GM18873 (cell line): Measurements from ENCODE around the gene ITSN2.
"Not testable (repeated sequence)": the region's sequence is repeated elsewhere in the genome, so short reads cannot be mapped to it uniquely, and the experiment has no call there.

Experiments
- ATAC-seq: cut with Tn5 transposase; IDR thresholded peaks from one replicate; pipeline ENCODE4 v1.9.1; 2021; ENCODE audit warnings: mild to moderate bottlenecking, moderate library complexity, moderate number of reproducible peaks; ENCODE audit not compliant: unreplicated experiment, low FRiP score

ITSN2 gene

DNA sequence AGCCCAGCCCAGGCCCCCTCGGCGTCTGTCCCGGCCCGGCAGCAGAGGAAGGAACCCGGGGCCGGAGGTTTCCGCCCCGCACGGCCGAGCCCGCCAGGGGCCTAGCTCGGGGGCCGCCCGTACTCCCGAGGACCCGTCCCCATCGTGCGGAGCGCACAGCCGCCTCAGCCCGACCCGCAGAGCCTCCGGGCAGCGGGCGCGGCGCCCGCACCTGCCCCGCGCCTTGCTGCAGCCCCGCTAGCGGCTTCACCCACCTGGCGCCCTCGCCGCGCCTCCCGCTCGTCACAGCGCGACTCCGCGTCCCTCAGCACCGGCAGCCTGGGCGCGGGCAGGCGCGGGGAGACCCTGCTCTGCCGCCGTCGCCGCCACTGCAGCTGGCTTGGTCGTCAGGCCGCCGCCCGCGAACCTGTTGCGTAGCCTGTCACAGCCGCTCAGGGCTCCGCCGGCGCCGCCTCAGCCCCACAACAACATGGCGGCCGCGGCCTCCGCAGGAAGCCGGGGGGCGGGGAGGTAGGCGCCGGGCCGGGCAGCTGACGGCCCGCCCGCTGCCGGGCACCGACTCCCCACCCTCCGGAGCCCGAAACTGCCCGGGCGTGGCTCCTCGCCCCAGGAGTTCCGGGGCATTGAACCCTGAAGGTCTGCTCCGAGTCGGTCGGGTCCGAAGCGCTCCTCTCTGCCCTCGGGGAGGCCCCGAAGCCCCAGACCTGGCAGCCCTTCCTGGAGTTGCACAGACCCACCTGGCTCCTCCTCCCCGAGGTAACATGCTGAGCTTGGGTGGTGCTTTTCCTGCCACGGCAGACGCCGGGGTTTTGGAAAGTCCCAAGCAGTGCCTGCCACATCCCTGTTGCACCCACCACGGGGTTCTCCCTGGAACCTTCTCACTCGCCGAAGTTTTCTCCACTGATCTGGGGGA lies at the start of gene ITSN2:
ITSN2 (minus strand) TSS at position 487 of the 913 bp plus-strand sequence. CDS start 32,454 bp downstream, outside the sequence.
- peak; percentile 65 for ATAC-seq

DNA sequence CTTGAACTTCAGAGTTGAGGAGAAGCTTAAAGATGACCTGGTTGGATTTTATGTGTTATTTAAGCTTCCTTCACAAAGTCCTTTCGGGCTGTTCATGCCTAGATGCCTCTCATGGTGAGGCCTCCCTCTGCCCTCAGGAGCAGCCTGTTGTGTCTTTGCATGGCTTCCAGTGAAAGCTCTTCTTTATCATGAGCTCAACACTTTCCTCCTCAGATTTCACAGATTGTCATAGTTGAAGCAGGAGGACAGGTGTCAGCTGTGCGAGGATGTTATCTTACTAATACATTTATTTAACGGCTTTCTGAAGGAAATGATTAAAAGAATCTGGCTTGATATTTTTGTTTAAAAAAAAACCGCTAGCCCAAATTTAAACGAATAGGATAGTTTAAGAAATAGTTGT lies 48.8 kb upstream of the ITSN2 start:
- ATAC-seq, result no peak

DNA sequence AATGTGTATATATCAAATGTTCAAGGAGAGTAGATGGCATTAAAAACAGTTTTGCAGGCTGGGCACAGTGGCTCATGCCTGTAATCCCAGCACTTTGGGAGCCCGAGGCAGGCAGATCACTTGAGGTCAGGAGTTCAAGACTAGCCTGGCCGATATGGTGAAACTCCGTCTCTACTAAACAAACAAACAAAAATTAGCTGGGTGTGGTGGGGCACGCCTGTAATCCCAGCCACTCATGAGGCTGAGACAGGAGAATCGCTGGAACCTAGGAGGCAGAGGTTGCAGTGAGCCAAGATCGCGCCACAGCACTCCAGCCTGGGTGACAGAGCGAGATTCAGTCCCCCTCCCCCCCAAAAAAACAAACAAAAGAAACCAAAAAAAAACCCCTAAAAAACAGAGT lies 48.4 kb upstream of the ITSN2 start:
- not testable (repeated sequence) for ATAC-seq

DNA sequence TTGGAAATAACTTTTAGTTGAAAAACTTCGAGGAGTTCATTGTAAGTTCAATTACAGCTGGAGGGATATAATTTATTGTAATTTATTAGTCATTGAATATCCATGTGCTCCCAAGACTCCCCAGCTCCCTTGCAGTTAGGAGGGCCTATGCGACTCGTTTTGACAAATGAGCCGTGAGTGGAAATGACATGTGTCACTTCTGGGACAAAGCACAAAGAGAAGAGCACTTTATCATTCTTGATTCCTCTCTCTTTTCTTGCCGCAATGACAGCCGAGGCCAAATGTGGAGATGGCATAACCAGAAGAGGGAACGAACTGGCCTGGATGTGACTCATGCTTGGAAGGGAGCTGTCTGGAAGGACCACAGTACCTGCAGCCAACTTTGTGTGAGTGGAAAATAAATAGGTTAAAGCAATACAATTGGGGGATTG lies 44.2 kb upstream of the ITSN2 start:
- no peak for ATAC-seq

DNA sequence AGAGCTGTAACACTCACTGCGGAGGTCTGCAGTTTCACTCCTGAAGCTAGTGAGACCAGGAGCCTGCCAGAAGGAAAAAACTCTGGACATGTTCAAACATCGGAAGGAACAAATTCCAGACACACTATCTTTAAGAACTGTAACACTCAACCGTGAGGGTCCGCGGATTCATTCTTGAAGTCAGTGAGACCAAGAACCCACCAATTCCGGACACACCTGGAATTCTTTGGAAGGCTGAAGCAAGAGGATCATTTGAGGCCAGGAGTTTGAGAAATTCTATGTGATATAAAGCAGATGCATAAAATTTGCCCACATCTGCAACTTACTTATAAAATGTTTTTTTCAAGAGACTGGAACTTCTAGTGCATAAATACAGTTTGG lies 43.5 kb upstream of the ITSN2 start:
- ATAC-seq, result no peak

DNA sequence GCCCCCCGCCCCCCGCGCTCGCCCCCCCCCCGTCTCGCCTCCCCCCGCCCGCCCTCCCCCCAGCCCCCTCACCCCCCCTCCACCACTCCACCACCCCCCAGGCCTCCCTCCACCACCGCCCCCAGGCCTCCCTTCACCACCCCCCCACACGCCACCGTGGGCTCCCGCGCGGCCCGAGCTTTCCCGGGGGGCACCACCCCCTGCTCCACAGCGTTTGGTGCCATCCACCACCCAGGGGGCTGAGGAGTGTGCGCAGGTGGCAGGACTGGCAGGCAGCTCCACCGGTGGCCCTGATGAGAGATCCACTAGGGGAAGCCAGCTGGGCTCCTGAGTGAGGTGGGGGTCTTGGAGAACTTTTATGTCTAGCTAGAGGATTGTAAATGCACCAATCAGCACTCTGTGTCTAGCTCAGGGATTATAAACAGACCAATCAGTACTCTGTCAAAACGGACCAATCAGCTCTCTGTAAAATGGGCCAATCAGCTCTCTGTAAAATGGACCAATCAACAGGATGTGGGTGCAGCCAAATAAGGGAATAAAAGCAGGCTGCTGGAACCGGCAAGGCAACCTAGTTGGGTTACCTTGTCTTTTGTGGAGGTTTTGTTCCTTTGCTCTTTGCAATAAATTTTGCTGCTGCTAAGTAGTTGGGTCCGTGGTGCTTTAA lies 43.0 kb upstream of the ITSN2 start:
- ATAC-seq, result no peak

DNA sequence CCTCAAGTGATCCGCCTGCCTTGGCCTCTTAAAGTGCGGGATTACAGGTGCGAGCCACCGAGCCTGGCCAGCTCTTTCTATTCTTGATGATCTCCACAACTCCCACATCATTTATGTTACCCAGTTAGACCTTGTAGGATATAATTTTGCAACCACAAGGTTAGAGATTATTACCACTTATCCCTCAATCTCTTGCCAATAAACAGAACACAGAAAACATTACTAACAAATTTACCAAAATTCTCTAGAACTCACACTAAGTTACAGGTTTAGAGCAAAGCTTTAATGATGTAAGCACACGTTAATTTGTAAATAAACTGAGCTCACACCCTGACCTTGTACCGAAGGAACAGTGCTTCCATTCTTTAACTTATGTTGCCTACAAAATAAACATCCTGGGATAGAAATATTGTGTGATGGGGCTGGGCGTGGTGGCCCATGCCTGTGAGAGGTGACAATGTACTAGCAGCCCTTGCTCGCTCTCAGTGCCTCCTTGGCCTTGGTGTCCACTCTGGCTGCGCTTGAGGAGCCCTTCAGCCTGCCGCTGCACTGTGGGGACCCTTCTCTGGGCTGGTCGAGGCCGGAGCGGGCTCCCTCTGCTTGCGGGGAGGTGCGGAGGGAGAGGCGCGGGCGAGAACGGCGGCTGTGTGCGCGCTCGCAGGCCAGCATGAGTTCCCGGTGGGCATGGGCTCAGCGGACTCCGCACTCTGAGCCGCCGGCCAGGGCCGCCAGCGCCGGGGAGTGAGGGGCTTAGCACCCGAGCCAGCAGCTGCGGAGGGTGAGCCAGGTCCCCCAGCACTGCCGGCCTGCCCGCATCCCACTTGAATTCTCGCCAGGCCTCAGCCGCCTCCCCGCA lies 42.1 kb upstream of the ITSN2 start:
- no peak for ATAC-seq

DNA sequence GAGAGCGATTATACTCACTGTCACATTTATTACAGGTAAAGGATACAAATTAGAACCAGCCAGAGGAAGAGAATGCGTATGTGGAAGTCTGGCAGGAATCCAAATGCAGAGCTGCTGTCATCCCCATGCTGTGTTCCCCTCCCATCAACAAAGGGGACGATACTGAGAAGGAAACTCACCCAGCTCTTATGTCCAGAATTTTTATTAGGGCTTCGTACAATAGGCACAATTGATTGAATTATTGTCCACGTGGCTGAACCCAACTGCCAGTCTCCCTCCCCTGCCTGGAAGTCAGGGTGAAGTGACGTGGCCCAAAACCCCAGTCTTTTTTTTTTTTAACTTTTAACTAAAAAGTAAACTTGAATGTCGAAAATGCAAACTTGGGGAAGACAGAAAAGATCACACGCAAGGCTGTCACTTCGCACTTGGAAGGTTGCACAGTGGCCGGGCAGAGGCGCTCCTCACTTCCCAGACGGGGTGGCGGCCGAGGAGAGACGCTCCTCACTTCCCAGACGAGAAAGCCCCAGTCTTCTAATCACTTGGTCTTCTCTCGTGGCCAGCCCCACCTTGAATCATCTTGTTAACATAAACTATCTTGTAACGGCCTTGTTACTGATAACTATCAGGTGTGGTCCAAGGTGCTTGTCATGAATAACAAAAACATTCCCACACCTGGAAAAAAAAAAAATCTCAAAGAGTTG lies 40.0 kb upstream of the ITSN2 start:
- ATAC-seq, result no peak

DNA sequence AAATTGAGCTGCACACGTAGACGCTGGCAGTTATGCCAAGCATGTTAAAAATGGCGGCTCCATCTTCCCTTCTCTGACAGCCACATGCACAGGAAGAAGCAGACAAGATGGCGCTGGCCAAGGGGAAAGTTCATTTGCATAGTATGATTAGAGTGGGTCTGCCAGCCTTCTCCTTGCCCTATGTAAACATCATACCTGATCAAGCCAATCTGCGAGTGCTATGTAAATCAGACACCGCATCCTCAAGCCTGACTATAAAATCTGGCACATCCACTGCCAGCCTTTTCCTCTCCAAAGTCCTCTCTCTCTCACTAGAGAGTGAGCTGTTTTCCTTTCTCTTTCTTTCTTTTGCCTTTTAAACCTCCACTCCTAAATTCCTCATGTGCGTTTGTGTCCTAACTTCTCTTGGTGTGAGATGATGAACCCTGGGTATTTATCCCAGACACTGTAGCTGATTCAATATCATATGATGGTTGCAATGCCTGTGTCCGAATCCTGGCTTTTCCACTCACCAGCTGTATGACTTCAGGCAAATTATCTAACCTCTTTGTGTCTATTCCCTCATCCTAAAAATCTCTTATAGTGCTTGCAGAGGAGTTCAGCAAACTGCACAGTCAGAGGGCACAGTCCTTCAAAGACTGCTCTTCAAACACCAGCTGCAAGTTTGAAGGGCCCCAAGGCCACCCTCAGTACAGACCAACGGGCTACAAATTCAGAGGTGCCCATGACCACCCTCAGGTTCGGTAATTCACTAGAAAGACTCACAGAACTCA lies 39.3 kb upstream of the ITSN2 start:
- no peak for ATAC-seq

DNA sequence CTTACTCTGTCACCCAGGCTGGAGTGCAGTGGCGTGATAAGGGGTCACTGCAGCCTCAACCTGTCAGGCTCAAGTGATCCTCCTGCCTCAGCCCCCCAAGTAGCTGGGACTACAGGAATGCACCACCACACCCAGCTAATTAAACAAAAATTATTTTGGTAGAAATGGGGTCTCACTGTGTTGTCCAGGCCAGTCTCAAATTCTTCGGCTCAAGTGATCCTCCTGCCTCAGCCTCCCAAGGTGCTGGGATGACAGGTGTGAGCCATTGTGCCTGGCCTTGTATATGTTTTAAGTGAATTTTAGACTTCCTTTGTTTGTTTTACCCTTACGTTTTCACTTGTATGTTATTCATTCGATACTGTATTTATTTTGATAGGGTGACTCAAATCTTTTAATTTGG lies 34.7 kb upstream of the ITSN2 start:
- no peak for ATAC-seq

DNA sequence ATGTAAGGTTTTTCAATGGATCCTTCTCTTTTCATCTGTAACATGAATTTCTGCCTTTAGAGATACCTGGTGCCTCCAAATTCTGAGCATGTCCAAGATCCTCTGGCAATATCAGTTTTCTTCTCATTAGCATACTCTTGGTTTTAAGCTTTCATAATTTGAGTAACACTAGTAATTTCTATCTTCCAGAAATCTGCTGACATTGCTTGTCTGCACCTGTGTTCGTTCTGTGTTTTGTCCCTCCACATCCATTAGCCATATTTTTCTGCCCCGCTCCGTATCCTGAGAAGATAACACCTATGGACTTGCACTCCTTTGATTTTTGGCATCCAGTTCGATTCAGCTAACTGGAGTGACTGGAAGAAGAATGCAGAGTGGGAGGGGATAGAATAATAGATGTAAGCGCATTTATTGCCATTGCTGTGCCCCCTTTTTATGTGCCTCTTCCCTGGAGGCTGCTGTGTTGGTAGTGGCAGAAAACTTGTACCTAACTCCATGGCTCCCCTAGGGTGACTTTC lies 32.3 kb upstream of the ITSN2 start:
- ATAC-seq, result no peak

DNA sequence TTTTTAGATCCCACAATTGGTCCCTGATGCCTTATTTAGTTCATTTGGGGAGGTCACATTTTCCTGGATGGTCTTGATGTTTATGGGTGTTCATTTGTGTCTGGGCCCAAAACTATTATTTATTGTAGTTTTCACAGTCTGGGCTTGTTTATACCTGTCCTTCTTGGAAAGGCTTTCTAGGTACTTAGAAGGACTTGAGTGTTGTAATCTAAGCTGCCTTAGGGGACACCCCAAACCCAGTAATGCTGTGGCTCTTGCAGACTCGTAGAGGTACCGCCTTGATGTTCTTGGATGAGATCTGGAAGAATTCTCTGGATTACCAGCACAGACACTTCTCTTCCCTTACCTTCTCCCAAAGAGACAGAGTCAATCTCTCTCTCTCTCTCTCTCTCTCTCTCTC lies 25.0 kb upstream of the ITSN2 start:
- no peak for ATAC-seq

DNA sequence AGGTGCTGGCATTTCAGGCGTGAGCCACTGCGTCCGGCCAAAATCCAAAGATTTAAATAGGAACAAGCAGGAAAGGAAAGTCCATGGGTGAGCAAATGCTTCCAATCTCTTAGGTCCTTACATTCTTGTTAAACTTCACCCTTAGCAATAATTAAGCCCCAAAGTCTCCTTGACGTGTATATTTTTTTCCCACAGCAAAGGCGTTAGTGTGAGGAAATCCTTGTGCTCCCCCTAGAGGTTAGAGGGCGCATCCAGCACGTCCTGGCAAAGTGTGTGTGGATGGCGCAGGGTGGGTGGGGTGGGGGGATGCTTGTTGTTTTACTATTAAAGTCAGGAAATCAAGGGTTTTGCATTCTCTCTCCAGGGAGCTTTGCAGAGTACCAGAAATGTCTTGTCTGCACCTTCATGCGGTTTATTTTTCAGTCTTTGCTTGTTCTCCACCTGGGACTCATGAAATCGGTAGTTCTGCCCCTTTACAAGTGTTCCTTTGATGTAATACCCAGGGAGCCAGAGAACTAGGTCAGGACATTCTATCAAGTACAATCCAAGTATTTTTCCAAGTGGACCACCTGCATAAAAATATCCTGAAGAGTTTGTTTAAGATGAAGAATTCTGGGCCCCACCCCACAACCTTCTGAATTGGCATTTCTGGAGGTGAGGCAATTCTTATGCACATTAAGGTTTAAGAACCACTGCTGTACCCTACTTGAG lies 22.2 kb upstream of the ITSN2 start:
- no peak for ATAC-seq

DNA sequence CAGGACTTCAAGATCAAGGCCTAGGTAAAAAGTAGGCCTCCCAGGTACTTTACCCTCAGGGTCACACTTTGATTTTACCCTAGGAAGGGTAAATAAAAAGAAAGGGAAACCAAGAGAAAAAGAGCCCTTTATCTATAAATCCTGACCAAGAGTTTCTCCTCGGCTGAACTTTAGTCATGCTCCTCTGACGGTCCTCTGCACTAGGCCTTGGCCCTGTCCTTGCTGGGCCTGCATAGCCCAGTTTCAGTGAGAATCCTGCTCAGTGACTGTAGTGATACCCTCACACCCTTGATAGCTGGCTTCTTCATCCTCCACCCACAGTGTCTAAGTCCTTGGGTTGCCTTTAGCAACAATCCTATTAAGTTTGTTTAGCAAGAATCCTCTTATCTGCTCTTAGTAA lies 20.5 kb upstream of the ITSN2 start:
- ATAC-seq, result no peak

DNA sequence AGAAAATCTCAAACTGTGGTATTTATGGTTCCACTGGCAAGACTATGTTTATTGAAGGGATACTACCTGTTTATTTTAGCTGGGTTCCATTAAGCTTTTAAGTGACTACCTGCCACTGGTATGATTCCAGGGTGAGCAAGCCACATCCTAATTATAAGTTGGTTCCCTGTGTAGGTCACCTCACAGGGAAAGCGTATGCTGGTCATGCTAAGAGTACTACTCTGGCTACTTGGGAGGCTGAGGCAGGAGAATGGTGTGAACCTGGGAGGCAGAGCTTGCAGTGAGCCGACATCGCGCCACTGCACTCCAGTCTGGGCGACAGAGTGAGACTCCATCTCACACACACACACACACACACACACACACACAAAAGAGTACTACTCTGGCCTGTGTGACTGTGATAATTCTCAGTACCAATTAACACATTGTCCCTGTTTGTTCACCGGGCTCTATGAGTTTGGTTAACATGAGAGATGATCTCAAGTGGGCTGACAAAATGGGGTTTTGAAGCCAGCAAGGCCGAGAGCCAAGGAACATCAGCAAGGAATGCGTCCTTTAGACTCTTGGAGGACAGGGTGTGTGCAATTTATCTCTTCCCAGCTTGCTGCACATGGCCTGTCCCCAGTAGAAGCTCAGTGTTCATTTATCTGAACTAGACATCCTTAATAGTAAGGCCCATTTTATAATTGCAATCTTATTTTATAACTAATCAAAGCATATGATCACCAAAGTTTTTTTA lies 15.2 kb upstream of the ITSN2 start:
- ATAC-seq, result no peak

DNA sequence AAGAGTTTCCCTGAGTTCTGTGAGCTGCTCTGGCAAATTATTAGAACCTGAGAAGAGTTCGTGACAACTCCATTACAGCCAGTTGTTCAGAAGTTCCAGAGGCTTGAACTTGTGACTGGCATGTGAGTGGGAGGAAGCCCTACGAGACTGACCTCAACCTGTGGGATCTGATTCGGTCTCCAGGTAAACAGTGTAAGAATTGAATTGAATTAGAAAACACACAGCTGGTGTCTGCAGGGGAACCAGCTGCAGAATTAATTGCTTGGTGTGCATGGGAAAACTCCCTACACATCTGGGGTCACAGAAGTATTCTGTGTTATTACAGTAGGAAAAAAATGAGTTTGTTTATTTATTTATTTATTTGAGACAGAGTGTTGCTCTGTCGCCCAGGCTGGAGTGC lies 14.0 kb upstream of the ITSN2 start:
- no peak for ATAC-seq

DNA sequence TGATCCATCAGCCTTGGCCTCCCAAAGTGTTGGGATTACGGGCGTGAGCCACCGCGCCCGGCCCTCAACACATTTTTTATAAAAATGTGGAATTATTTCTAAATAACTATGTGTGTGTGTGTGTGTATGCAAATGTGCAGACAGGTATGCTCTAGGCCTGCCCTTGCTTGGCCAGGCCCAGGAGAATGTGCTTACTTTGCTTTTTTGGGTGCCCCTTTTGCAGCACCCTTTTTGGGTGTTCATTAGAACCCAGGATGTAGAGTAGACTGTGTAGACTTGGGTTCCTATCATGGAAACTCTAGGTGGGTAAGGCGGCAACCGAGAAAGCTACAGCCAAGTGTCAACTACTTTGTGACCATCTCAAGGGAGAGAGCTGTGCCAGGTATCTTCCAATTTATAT lies 11.7 kb upstream of the ITSN2 start:
- ATAC-seq, result no peak

DNA sequence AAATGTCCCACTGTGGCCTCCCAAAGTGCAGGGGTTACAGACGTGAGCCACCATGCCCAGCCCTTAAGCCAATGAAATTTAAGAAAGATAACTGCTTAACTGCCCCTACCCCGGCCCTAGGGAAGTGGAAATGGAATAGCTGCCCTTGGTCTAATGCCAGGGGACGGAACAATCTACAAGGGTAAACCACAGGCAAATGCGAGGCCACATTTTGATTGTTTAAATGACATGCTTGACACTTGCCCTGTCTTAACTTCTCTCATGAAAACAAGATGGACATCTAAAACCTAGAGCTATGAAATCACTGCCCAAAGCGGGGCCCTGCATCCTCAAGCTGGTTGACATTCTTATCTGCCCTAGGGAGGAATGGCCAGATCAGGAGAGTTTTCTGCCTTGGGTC lies 5.5 kb upstream of the ITSN2 start:
- no peak for ATAC-seq
